ENCODE results near the gene SMIM13.

DNA sequence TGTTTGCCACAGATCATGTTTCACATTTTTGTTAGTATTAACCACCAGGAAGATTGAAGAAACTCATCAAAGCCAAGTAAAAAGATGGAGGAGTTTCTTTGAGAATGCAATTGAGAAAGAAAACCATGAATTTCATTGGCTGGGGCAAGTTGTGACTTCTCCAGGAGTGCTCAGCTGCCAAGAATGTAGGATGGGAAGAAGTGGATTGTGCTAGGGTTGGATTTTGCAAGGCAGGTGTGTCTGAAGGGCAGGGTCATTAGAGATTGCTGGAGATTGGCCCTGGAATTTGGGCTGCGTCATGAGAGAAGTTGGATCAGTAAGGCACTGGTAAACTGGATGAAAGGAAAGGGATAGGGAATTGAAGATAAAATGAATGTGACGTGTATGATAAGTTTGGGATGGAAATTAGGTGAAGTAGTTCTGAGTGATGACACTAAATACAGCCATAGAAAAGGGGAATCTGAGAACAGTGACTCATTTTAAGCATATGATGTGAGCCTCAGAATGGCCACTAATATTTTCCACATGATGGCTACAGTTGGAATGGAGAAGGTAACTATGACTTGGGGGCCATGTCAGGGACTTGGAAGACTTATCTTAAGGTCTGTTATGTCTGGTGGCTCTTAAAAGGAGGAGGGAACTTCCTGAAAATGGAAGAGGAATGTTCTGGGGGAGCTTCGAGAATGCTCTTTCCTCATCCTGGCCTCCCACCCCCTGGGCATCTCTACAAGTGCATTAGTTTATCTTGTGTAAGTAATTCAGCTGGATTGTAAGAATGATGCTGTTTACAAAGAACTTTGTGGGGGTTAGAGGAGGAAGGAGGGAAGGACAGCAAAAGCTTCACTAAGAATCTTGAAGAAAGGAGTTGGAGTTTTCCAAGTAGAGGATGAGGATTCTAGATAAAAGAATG, 45.7 kb downstream of the SMIM13 start:
- TF ChIP-seq, protein P1, sequence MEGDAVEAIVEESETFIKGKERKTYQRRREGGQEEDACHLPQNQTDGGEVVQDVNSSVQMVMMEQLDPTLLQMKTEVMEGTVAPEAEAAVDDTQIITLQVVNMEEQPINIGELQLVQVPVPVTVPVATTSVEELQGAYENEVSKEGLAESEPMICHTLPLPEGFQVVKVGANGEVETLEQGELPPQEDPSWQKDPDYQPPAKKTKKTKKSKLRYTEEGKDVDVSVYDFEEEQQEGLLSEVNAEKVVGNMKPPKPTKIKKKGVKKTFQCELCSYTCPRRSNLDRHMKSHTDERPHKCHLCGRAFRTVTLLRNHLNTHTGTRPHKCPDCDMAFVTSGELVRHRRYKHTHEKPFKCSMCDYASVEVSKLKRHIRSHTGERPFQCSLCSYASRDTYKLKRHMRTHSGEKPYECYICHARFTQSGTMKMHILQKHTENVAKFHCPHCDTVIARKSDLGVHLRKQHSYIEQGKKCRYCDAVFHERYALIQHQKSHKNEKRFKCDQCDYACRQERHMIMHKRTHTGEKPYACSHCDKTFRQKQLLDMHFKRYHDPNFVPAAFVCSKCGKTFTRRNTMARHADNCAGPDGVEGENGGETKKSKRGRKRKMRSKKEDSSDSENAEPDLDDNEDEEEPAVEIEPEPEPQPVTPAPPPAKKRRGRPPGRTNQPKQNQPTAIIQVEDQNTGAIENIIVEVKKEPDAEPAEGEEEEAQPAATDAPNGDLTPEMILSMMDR (IDR thresholded peaks at IDR 0.05) = no peak
- TF ChIP-seq EHF (CRISPR knock-in tag; IDR thresholded peaks at IDR 0.05) (no peak), EP300 (IDR thresholded peaks at IDR 0.05) (no peak), SMC3 (IDR thresholded peaks at IDR 0.05) (no peak), EHMT2 (IDR thresholded peaks at IDR 0.05; ENCODE audit: low read depth) (no peak), CHD2 (IDR thresholded peaks at IDR 0.05; ENCODE audit: low read length, partially characterized antibody) (no peak)

All from A549 (cell line).